H9 (cell line): ENCODE data around the gene RBM33. TPM values are rescaled to one million over a fixed set of nuclear protein-coding genes. Genes with fewer than 3 reads are reported as not detected.

ENCODE experiments used
- DNase-seq: peaks from one replicate; pipeline ENCODE4 v3.0.0-alpha.2; 2017
- H2AFZ ChIP-seq: one replicate; pipeline ENCODE4 v1.6.1; 2013; ENCODE audit warnings: mild to moderate bottlenecking, low read length, control low read depth, moderate library complexity
- H2AK5ac ChIP-seq: 2 replicates; pipeline ENCODE4 v1.6.1; 2013; ENCODE audit warnings: low read length, control low read depth, mixed read lengths; ENCODE audit not compliant: insufficient read length
- H2BK120ac ChIP-seq: one replicate; pipeline ENCODE4 v1.6.1; 2013; ENCODE audit warnings: low read depth, mild to moderate bottlenecking, low read length, control low read depth, inconsistent platforms; ENCODE audit not compliant: poor library complexity, severe bottlenecking
- H2BK12ac ChIP-seq: 2 replicates; pipeline ENCODE4 v1.6.1; 2013; ENCODE audit warnings: low read length, control low read depth, mixed read lengths, low read depth; ENCODE audit not compliant: insufficient read length
- H2BK15ac ChIP-seq: 2 replicates; pipeline ENCODE4 v1.6.1; 2013; ENCODE audit warnings: low read depth, low read length, control low read depth
- H2BK20ac ChIP-seq: one replicate; pipeline ENCODE4 v1.6.1; 2013; ENCODE audit warnings: low read depth, mild to moderate bottlenecking, low read length, control low read depth, inconsistent platforms; ENCODE audit not compliant: poor library complexity, severe bottlenecking
- H2BK5ac ChIP-seq: 2 replicates; pipeline ENCODE4 v1.6.1; 2013; ENCODE audit warnings: low read length, control low read depth, mixed read lengths; ENCODE audit not compliant: insufficient read length
- H3K14ac ChIP-seq: 2 replicates; pipeline ENCODE4 v1.6.1; 2013; ENCODE audit warnings: low read length, control low read depth; ENCODE audit not compliant: insufficient read depth
- H3K18ac ChIP-seq: 2 replicates; pipeline ENCODE4 v1.6.1; 2013; ENCODE audit warnings: low read depth, mild to moderate bottlenecking, mixed read lengths, low read length, control low read depth; ENCODE audit not compliant: insufficient read length
- H3K23ac ChIP-seq: 2 replicates; pipeline ENCODE4 v1.6.1; 2013; ENCODE audit warnings: low read length, control low read depth, mixed read lengths, low read depth; ENCODE audit not compliant: insufficient read length
- H3K23me2 ChIP-seq: 2 replicates; pipeline ENCODE4 v1.6.1; 2013; ENCODE audit warnings: low read depth, mild to moderate bottlenecking, mixed read lengths, low read length, control low read depth; ENCODE audit not compliant: insufficient read length, poor library complexity, severe bottlenecking
- H3K27ac ChIP-seq: 2 replicates; pipeline ENCODE4 v1.5.1; 2013; ENCODE audit warnings: low read length, control low read depth, mixed read lengths, low read depth; ENCODE audit not compliant: insufficient read length
- H3K27me3 ChIP-seq: 2 replicates; pipeline ENCODE4 v1.6.1; 2013; ENCODE audit warnings: low read length, control low read depth, inconsistent platforms; ENCODE audit not compliant: insufficient read depth
- H3K4ac ChIP-seq: 2 replicates; pipeline ENCODE4 v1.6.1; 2013; ENCODE audit warnings: low read depth, mild to moderate bottlenecking, control low read depth, inconsistent platforms, low read length, moderate library complexity
- H3K4me1 ChIP-seq: 2 replicates; pipeline ENCODE4 v1.6.1; 2013; ENCODE audit warnings: low read length, control low read depth, inconsistent platforms; ENCODE audit not compliant: insufficient read depth
- H3K4me2 ChIP-seq: 2 replicates; pipeline ENCODE4 v1.6.1; 2013; ENCODE audit warnings: low read length, control low read depth, mixed read lengths; ENCODE audit not compliant: insufficient read length, insufficient read depth
- H3K56ac ChIP-seq: 2 replicates; pipeline ENCODE4 v1.6.1; 2013; ENCODE audit warnings: low read depth, mild to moderate bottlenecking, mixed read lengths, low read length, control low read depth; ENCODE audit not compliant: insufficient read length
- H3K79me1 ChIP-seq: 2 replicates; pipeline ENCODE4 v1.6.1; 2013; ENCODE audit warnings: low read depth, mild to moderate bottlenecking, moderate library complexity, low read length, control low read depth, inconsistent platforms; ENCODE audit not compliant: insufficient read depth, poor library complexity, severe bottlenecking
- H3K79me2 ChIP-seq: 2 replicates; pipeline ENCODE4 v1.6.1; 2013; ENCODE audit warnings: low read length, control low read depth, inconsistent platforms; ENCODE audit not compliant: insufficient read depth
- H3K9ac ChIP-seq: 2 replicates; pipeline ENCODE4 v1.6.1; 2013; ENCODE audit warnings: low read length, control low read depth, mixed read lengths; ENCODE audit not compliant: insufficient read length; ENCODE audit errors: extremely low read depth
- H3K9me3 ChIP-seq: one replicate; pipeline ENCODE4 v1.6.1; 2013; ENCODE audit warnings: low read depth, low read length, inconsistent platforms; ENCODE audit not compliant: control insufficient read depth
- H3T11ph ChIP-seq: one replicate; pipeline ENCODE4 v1.6.1; 2013; ENCODE audit warnings: mild to moderate bottlenecking, low read length, control low read depth, inconsistent platforms
- H4K20me1 ChIP-seq: one replicate; pipeline ENCODE4 v1.6.1; 2013; ENCODE audit not compliant: control insufficient read depth, insufficient read length, insufficient read depth
- H4K5ac ChIP-seq: 2 replicates; pipeline ENCODE4 v1.6.1; 2013; ENCODE audit warnings: low read depth, mild to moderate bottlenecking, mixed read lengths, low read length, control low read depth; ENCODE audit not compliant: insufficient read length
- H4K8ac ChIP-seq: replicated peaks from 2 replicates; pipeline ENCODE4 v1.6.1; 2013; ENCODE audit warnings: low read length, control low read depth, mixed read lengths, low read depth; ENCODE audit not compliant: insufficient read length
- H4K91ac ChIP-seq: 2 replicates; pipeline ENCODE4 v1.6.1; 2013; ENCODE audit warnings: low read depth, mild to moderate bottlenecking, moderate library complexity, mixed read lengths, low read length, control low read depth; ENCODE audit not compliant: insufficient read length
- H3K27ac Mint-ChIP-seq, 3 experiments: 2 replicates in 2 of 3; 3 replicates in 1 of 3; pipeline ENCODE4 v1.8.0; 2020 to 2021; ENCODE audit warnings: mixed read lengths in 3 of 3, mild to moderate bottlenecking in 1 of 3, moderate library complexity in 1 of 3
- H3K27me3 Mint-ChIP-seq: 2 replicates; pipeline ENCODE4 v1.8.0; 2021; ENCODE audit warnings: low read depth, mild to moderate bottlenecking, moderate library complexity, mixed read lengths
- H3K36me3 Mint-ChIP-seq, 3 experiments: 2 replicates in 2 of 3; 3 replicates in 1 of 3; pipeline ENCODE4 v1.8.0; 2020 to 2021; ENCODE audit warnings: low read depth in 3 of 3, mixed read lengths in 3 of 3; ENCODE audit not compliant: insufficient read depth in 1 of 3
- H3K4me1 Mint-ChIP-seq, 2 experiments: 2 replicates each; pipeline ENCODE4 v1.8.0; 2020; ENCODE audit warnings: mixed read lengths in 2 of 2
- H3K4me3 Mint-ChIP-seq, 2 experiments: 2 replicates in 1 of 2; 3 replicates in 1 of 2; pipeline ENCODE4 v1.8.0; 2020 to 2021; ENCODE audit warnings: mild to moderate bottlenecking in 2 of 2, mixed read lengths in 2 of 2, moderate library complexity in 1 of 2
- H3K9me3 Mint-ChIP-seq, 2 experiments: 2 replicates in 1 of 2; 3 replicates in 1 of 2; pipeline ENCODE4 v1.8.0; 2020; ENCODE audit warnings: mild to moderate bottlenecking in 2 of 2, mixed read lengths in 2 of 2, moderate library complexity in 1 of 2
- WGBS: extraction: QIAGEN DNeasy Blood & Tissue Kit; methylation state at CpG from one replicate; pipeline ENCODE4 v1.1.7; 2013; ENCODE audit warnings: missing lambda C conversion rate, low lambda C conversion rate, mixed read lengths; ENCODE audit not compliant: insufficient read length; ENCODE audit errors: extremely low coverage; 5-methylcytosine and 5-hydroxymethylcytosine counted together
- total RNA-seq: library from RNA; stranded (reverse); gene quantifications from 2 replicates; pipeline ENCODE4 v1.2.1, GENCODE V29; 2021
- TF ChIP-seq, protein P1 (sequence below): fragments of 200-600 bp; sonication (generic); conservative IDR thresholded peaks from 3 replicates; pipeline ENCODE4 v1.8.0; 2021; ENCODE audit warnings: antibody characterized with exemption, mild to moderate bottlenecking

RBM33 gene
- total RNA-seq, 1 experiment from 2014 or later: 71.3 TPM

DNA sequence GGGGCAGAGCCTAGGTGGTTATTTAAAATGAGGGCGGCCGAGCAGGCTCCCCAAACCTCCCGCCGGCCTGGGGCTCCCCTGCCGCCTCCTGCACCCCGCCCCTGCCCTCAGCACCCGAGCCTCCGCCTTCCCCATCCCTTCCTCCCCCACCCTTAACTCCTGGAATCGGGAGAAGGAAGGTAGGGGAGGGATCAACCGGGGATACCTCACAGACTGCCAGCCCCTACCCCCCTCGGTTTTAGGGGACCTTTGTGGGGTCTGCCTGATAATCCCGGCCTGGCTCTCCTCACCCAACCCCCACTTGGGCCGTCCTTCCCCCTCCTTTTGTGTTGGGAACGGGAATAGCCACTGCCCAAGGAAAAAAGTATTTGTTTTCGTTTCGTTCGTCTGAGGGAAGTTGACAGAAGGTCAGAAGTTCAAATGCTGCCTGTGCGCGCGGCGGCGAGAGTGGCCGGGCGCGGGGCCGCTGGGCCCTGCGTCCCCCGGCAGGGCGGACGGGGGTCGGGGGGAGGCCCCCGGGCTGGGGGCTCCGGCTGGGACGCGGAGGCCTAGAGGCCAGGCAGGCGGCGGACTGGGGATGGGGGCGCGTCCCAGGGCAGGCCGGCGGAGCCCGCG, 165.0 kb downstream of the RBM33 start:
- H3T11ph ChIP-seq: no peak overlapping the region
- no peak for DNase-seq
- peaks cover 14% of the 10 kb centered on the region for H3K23me2 ChIP-seq
- H3K79me2 ChIP-seq: no peaks in the 10 kb centered on the region
- H2BK15ac ChIP-seq: no peak overlapping the region
- no peak overlapping the region for H3K18ac ChIP-seq
- H2BK20ac ChIP-seq: no peak overlapping the region
- H4K8ac ChIP-seq: no peak overlapping the region
- H3K9ac ChIP-seq: no peak overlapping the region
- peak overlapping the region; percentile 3 for H3K4me2 ChIP-seq
- H4K91ac ChIP-seq: no peak overlapping the region
- TF ChIP-seq, protein P1, sequence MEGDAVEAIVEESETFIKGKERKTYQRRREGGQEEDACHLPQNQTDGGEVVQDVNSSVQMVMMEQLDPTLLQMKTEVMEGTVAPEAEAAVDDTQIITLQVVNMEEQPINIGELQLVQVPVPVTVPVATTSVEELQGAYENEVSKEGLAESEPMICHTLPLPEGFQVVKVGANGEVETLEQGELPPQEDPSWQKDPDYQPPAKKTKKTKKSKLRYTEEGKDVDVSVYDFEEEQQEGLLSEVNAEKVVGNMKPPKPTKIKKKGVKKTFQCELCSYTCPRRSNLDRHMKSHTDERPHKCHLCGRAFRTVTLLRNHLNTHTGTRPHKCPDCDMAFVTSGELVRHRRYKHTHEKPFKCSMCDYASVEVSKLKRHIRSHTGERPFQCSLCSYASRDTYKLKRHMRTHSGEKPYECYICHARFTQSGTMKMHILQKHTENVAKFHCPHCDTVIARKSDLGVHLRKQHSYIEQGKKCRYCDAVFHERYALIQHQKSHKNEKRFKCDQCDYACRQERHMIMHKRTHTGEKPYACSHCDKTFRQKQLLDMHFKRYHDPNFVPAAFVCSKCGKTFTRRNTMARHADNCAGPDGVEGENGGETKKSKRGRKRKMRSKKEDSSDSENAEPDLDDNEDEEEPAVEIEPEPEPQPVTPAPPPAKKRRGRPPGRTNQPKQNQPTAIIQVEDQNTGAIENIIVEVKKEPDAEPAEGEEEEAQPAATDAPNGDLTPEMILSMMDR: no peak
- no peak overlapping the region for H4K5ac ChIP-seq
- H3K36me3 Mint-ChIP-seq: no peaks in the 10 kb centered on the region; a peak in 1 of 7 replicates
- H2BK12ac ChIP-seq: no peak overlapping the region
- no peaks in the 10 kb centered on the region for H3K9me3 ChIP-seq
- H3K4me1 ChIP-seq: no peaks in the 10 kb centered on the region; the same call in 1 of the 2 replicates
- H3K27me3 Mint-ChIP-seq: peaks cover 96% of the 10 kb centered on the region
- no CpG with 5 or more reads among the region's 43 CpGs for WGBS
- peaks cover 91% of the 10 kb centered on the region for H3K27me3 ChIP-seq
- no peak overlapping the region for H3K14ac ChIP-seq
- H3K4ac ChIP-seq: no peak overlapping the region
- no peaks in the 10 kb centered on the region for H3K79me1 ChIP-seq
- H2BK5ac ChIP-seq: no peak overlapping the region
- H3K56ac ChIP-seq: no peak overlapping the region
- H3K27ac ChIP-seq: no peak overlapping the region
- no peak overlapping the region for H2AK5ac ChIP-seq
- H2AFZ ChIP-seq: no peak overlapping the region
- H2BK120ac ChIP-seq: no peak overlapping the region
- peak overlapping the region; percentile 37 to 78; a peak in 4 of 5 replicates for H3K4me3 Mint-ChIP-seq
- H4K20me1 ChIP-seq: no peaks in the 10 kb centered on the region
- no peak overlapping the region for H3K23ac ChIP-seq
- H3K27ac Mint-ChIP-seq: no peak overlapping the region
- H3K4me1 Mint-ChIP-seq: peaks cover 30 to 68% of the 10 kb centered on the region in 2 experiments
- H3K9me3 Mint-ChIP-seq: peaks cover 0 to 3% of the 10 kb centered on the region in 2 experiments; a peak in 3 of 5 replicates
